HepG2 (cell line): ENCODE measurements around the gene AKAP12.

Experiments
- BCL6 ChIP-seq: IDR thresholded peaks from 2 replicates; pipeline ENCODE4 v1.6.1; 2016; ENCODE audit warnings: missing genetic modification reagents, missing compliant biosample characterization
- CBX5 ChIP-seq: sonication (generic); formaldehyde crosslinking; IDR thresholded peaks from 2 replicates; pipeline ENCODE4 v1.4.0; 2020; ENCODE audit warnings: missing genetic modification reagents, borderline replicate concordance
- ELF1 ChIP-seq: sonication (generic); formaldehyde crosslinking; IDR thresholded peaks from 2 replicates; pipeline ENCODE4 v1.4.0; 2020; ENCODE audit warnings: missing genetic modification reagents
- ETS1 ChIP-seq: sonication (generic); formaldehyde crosslinking; IDR thresholded peaks from 2 replicates; pipeline ENCODE4 v1.4.0; 2020; ENCODE audit warnings: missing genetic modification reagents
- FOXM1 ChIP-seq: sonication (generic); formaldehyde crosslinking; IDR thresholded peaks from 2 replicates; pipeline ENCODE4 v1.5.0; 2020; ENCODE audit warnings: missing genetic modification reagents
- MTF2 ChIP-seq: sonication (generic); formaldehyde crosslinking; IDR thresholded peaks from 2 replicates; pipeline ENCODE4 v1.5.0; 2020; ENCODE audit warnings: missing genetic modification reagents, borderline replicate concordance
- PCBP1 ChIP-seq: fragments of 200-400 bp; formaldehyde crosslinking; IDR thresholded peaks from 2 replicates; pipeline ENCODE4 v1.6.1; 2017; ENCODE audit warnings: mild to moderate bottlenecking, low read depth, low read length, borderline replicate concordance
- SOX5 ChIP-seq: IDR thresholded peaks from 2 replicates; pipeline ENCODE4 v1.6.1; 2016; ENCODE audit warnings: borderline replicate concordance
- SUZ12 ChIP-seq: fragments of 150-350 bp; IDR thresholded peaks from 2 replicates; pipeline ENCODE4 v1.6.1; 2014; ENCODE audit warnings: low read depth, low read length
- ZBTB8A ChIP-seq: sonication (generic); formaldehyde crosslinking; IDR thresholded peaks from 2 replicates; pipeline ENCODE4 v1.4.0; 2020; ENCODE audit warnings: mild to moderate bottlenecking, low read depth, missing genetic modification reagents, borderline replicate concordance
- ZNF816 ChIP-seq: sonication (generic); formaldehyde crosslinking; IDR thresholded peaks from 2 replicates; pipeline ENCODE4 v1.8.0; 2022; ENCODE audit warnings: missing genetic modification reagents, mild to moderate bottlenecking, borderline replicate concordance
- ZNF879 ChIP-seq: sonication (generic); formaldehyde crosslinking; IDR thresholded peaks from 2 replicates; pipeline ENCODE4 v1.8.1; 2023; ENCODE audit warnings: missing genetic modification reagents
- TF ChIP-seq, protein P1 (sequence below), 2 experiments: sonication (generic) in 1 of 2; formaldehyde crosslinking in 1 of 2; IDR thresholded peaks; 2 replicates each; pipeline versions ENCODE4 v1.4.0 to v1.6.1; 2018 to 2020; ENCODE audit warnings: missing genetic modification reagents in 2 of 2, borderline replicate concordance in 1 of 2, low read depth in 1 of 2, mild to moderate bottlenecking in 1 of 2, missing biosample characterization in 1 of 2
- TF ChIP-seq, protein P2 (sequence below), 2 experiments: IDR thresholded peaks; 2 replicates each; pipeline ENCODE4 v1.6.1; 2011 to 2012; ENCODE audit warnings: low read length in 2 of 2, borderline replicate concordance in 1 of 2, low read depth in 1 of 2, mild to moderate bottlenecking in 1 of 2, moderate library complexity in 1 of 2

- TF ChIP-seq, protein P1, sequence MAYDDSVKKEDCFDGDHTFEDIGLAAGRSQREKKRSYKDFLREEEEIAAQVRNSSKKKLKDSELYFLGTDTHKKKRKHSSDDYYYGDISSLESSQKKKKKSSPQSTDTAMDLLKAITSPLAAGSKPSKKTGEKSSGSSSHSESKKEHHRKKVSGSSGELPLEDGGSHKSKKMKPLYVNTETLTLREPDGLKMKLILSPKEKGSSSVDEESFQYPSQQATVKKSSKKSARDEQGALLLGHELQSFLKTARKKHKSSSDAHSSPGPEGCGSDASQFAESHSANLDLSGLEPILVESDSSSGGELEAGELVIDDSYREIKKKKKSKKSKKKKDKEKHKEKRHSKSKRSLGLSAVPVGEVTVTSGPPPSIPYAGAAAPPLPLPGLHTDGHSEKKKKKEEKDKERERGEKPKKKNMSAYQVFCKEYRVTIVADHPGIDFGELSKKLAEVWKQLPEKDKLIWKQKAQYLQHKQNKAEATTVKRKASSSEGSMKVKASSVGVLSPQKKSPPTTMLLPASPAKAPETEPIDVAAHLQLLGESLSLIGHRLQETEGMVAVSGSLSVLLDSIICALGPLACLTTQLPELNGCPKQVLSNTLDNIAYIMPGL (CRISPR knock-in tag; IDR thresholded peaks at IDR 0.05; ENCODE audit: borderline replicate concordance in 1 of 2, low read depth in 1 of 2) = no peak
- TF ChIP-seq ELF1 (CRISPR knock-in tag) (no peak), ETS1 (CRISPR knock-in tag) (no peak), CBX5 (no peak), ZBTB8A (CRISPR knock-in tag) (no peak), BCL6 (CRISPR knock-in tag) (no peak), ZNF816 (CRISPR knock-in tag) (no peak), SOX5 (CRISPR knock-in tag) (no peak), SUZ12 (no peak), FOXM1 (CRISPR knock-in tag) (no peak), PCBP1 (no peak), MTF2 (no peak), ZNF879 (CRISPR knock-in tag) (no peak)
- TF ChIP-seq, protein P2, sequence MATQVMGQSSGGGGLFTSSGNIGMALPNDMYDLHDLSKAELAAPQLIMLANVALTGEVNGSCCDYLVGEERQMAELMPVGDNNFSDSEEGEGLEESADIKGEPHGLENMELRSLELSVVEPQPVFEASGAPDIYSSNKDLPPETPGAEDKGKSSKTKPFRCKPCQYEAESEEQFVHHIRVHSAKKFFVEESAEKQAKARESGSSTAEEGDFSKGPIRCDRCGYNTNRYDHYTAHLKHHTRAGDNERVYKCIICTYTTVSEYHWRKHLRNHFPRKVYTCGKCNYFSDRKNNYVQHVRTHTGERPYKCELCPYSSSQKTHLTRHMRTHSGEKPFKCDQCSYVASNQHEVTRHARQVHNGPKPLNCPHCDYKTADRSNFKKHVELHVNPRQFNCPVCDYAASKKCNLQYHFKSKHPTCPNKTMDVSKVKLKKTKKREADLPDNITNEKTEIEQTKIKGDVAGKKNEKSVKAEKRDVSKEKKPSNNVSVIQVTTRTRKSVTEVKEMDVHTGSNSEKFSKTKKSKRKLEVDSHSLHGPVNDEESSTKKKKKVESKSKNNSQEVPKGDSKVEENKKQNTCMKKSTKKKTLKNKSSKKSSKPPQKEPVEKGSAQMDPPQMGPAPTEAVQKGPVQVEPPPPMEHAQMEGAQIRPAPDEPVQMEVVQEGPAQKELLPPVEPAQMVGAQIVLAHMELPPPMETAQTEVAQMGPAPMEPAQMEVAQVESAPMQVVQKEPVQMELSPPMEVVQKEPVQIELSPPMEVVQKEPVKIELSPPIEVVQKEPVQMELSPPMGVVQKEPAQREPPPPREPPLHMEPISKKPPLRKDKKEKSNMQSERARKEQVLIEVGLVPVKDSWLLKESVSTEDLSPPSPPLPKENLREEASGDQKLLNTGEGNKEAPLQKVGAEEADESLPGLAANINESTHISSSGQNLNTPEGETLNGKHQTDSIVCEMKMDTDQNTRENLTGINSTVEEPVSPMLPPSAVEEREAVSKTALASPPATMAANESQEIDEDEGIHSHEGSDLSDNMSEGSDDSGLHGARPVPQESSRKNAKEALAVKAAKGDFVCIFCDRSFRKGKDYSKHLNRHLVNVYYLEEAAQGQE (IDR thresholded peaks at IDR 0.05; ENCODE audit: borderline replicate concordance in 1 of 2, low read depth in 1 of 2, low read length in 2 of 2) = no peak
Observed at GRCh38 chr6:151326116-151326825, 86.5 kb downstream of the AKAP12 start.
